Lung (tissue), 12 donors: ENCODE data around the gene TMEM63A. TPM values are rescaled to one million over a fixed set of nuclear protein-coding genes. Genes with fewer than 3 reads are reported as not detected.

Experiments used
- ATAC-seq: fragments of 200-7000 bp; cut with Tn5 transposase; one replicate; pipeline ENCODE4 v1.9.1; 2020; ENCODE audit warnings: moderate number of reproducible peaks; ENCODE audit not compliant: insufficient read depth, low FRiP score
- DNase-seq, 3 donors: peaks; one replicate each; pipeline ENCODE4 v3.0.0-alpha.2; 2013 to 2017
- H3K27ac ChIP-seq, 2 donors: one replicate each; pipeline ENCODE4 v1.5.1; 2013; ENCODE audit warnings: mild to moderate bottlenecking in 2 of 2, moderate library complexity in 2 of 2, control low read depth in 1 of 2, inconsistent platforms in 1 of 2, low read depth in 1 of 2, low read length in 1 of 2
- H3K27me3 ChIP-seq, 3 donors: one replicate each; pipeline ENCODE4 v1.5.1; 2013; ENCODE audit warnings: low read length in 2 of 3; ENCODE audit not compliant: control insufficient read depth in 3 of 3, insufficient read depth in 3 of 3
- H3K36me3 ChIP-seq, 4 donors: one replicate each; pipeline ENCODE4 v1.5.1; 2013; ENCODE audit warnings: low read length in 4 of 4, mild to moderate bottlenecking in 1 of 4, moderate library complexity in 1 of 4; ENCODE audit not compliant: control insufficient read depth in 4 of 4, insufficient read depth in 4 of 4
- H3K4me1 ChIP-seq, 5 donors: one replicate each; pipeline ENCODE4 v1.5.1; 2013; ENCODE audit warnings: low read length in 5 of 5, mild to moderate bottlenecking in 2 of 5, moderate library complexity in 1 of 5; ENCODE audit not compliant: control insufficient read depth in 5 of 5, insufficient read depth in 5 of 5
- H3K4me3 ChIP-seq: one replicate; pipeline ENCODE4 v1.5.1; 2013; ENCODE audit warnings: mild to moderate bottlenecking, control low read depth, moderate library complexity
- H3K9ac ChIP-seq, 2 donors: one replicate each; pipeline ENCODE4 v1.5.1; 2013; ENCODE audit warnings: low read length in 2 of 2, control low read depth in 1 of 2; ENCODE audit not compliant: insufficient read depth in 1 of 2
- H3K9me3 ChIP-seq, 4 donors: one replicate each; pipeline ENCODE4 v1.5.1; 2013; ENCODE audit warnings: low read length in 3 of 4, mild to moderate bottlenecking in 1 of 4, moderate library complexity in 1 of 4; ENCODE audit not compliant: control insufficient read depth in 4 of 4, insufficient read depth in 3 of 4
- WGBS, 2 donors: extraction: QIAGEN DNeasy Blood & Tissue Kit; methylation state at CpG; one replicate each; pipeline ENCODE4 v1.1.7; 2013; 5-methylcytosine and 5-hydroxymethylcytosine counted together
- polyA plus RNA-seq, 2 donors: library from polyadenylated mRNA; stranded (reverse); fragments of 200-250 nt; gene quantifications; one replicate each; pipeline ENCODE4 v1.2.1, GENCODE V29; 2013
- total RNA-seq, 2 donors: library from RNA; depleted of rRNA in 1 of 2; stranded (reverse); fragments of >200 nt in 1 of 2; gene quantifications; one replicate each; pipeline ENCODE4 v1.2.1, GENCODE V29; 2014 to 2021
- TF ChIP-seq, protein P1 (sequence below): IDR thresholded peaks from 2 replicates; pipeline ENCODE4 v1.5.1; 2012; ENCODE audit warnings: mild to moderate bottlenecking; ENCODE audit errors: control extremely low read depth, extremely low read depth
- donor health status: control.
- donor health status: control.
- donor health status: Bipolar disorder and iron deficiency.
- donor health status: healthy.
- donor health status: DM: yes; HTN: yes; CAD: no.

Gene TMEM63A
- total and polyA plus RNA-seq, 4 donors = 26.1 to 108 (median 73.1) TPM

DNA sequence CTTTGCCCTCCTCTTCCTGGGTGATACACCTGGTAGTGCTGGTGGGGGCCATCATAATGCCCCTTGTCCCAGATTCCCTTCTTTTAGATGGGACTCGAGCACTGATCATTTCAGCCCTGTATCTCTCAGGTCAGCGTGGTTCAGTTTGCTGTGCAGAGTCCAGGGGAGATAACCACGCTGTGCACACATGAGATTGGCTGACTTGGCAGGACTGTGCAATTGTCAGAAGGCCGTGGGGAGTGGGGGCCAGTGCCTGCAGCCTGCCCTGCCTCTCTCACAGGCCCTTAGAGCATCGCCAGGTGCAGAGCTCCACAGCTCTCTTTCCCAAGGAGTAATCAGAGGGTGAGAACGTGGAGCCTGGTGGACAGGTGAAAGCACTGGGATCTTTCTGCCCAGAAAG lies 57.1 kb downstream of the TMEM63A start:
- Histone ChIP-seq H3K4me1 (peaks cover 0 to 47% (median 19%) of the 10 kb centered on the region in 5 donors), H3K27ac (no peak overlapping the region), H3K27me3 (no peaks in the 10 kb centered on the region), H3K9ac (no peak overlapping the region), H3K9me3 (no peaks in the 10 kb centered on the region), H3K36me3 (peaks cover 0 to 24% (median 7%) of the 10 kb centered on the region in 4 donors), H3K4me3 (no peak overlapping the region)
- no peak for DNase-seq
- ATAC-seq = no peak
- WGBS, 2 donors = 67 to 86% methylated on average over 6 of the region's 6 CpGs
- TF ChIP-seq, protein P1, sequence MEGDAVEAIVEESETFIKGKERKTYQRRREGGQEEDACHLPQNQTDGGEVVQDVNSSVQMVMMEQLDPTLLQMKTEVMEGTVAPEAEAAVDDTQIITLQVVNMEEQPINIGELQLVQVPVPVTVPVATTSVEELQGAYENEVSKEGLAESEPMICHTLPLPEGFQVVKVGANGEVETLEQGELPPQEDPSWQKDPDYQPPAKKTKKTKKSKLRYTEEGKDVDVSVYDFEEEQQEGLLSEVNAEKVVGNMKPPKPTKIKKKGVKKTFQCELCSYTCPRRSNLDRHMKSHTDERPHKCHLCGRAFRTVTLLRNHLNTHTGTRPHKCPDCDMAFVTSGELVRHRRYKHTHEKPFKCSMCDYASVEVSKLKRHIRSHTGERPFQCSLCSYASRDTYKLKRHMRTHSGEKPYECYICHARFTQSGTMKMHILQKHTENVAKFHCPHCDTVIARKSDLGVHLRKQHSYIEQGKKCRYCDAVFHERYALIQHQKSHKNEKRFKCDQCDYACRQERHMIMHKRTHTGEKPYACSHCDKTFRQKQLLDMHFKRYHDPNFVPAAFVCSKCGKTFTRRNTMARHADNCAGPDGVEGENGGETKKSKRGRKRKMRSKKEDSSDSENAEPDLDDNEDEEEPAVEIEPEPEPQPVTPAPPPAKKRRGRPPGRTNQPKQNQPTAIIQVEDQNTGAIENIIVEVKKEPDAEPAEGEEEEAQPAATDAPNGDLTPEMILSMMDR = no peak

DNA sequence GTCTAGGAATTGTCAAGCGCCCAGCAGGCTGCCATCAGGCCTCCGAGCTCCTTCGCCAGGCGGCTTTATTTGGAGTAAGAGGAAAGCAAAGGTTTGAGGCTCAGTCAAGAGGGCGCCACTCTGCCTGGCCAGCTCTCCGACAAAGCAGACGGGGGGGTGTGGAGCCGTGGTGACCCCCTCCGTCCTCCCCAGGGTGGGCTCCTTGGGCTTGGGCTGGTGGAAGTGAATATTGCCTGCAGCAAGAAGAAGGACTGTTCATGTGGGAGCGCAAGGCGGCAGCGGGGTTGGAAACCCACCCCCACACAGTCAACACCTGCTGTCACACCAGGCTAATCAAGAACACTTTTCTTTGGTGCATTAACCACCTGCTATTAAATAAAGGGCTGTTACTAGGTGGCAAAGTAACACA lies 57.6 kb downstream of the TMEM63A start:
- peaks cover 0 to 22% (median 4%) of the 10 kb centered on the region in 4 donors for H3K36me3 ChIP-seq
- H3K9me3 ChIP-seq = no peaks in the 10 kb centered on the region
- ATAC-seq (no peak), DNase-seq (no peak)
- H3K27me3 ChIP-seq = no peaks in the 10 kb centered on the region
- H3K9ac ChIP-seq = no peak overlapping the region
- H3K27ac ChIP-seq = no peak overlapping the region
- H3K4me3 ChIP-seq = no peak overlapping the region
- TF ChIP-seq, protein P1 = no peak
- peaks cover 0 to 51% (median 20%) of the 10 kb centered on the region in 5 donors for H3K4me1 ChIP-seq
- 86 to 93% methylated on average over 12 of the region's 12 CpGs for WGBS, 2 donors

DNA sequence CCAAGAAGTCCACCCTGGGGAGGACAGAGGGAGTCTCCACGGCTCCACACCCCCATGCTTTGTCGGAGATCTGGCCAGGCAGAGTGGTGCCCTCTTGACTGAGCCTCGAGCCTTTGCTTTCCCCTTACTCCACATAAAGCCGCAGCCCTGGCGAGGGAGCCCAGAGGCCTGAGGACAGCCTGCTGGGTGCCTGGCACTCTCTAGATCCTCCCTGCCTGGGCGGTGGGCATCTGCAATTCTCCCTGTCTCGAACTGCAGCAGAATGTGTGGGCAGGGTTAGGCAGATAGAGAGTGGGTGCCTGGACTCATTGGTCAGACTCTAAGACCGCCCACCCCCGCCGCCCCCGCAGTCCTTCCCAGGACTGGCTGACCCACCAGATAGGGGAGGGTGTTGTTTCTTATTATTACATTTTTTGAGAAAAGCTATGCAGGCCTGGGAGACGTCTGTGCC lies 58.3 kb downstream of the TMEM63A start:
- no peaks in the 10 kb centered on the region for H3K27me3 ChIP-seq
- no peak overlapping the region for H3K27ac ChIP-seq
- DNase-seq = no peak
- peaks cover 2 to 53% (median 22%) of the 10 kb centered on the region in 5 donors for H3K4me1 ChIP-seq
- WGBS, 2 donors = 83 to 92% methylated on average over 12 of the region's 12 CpGs
- no peak for ATAC-seq
- no peaks in the 10 kb centered on the region for H3K9me3 ChIP-seq
- H3K4me3 ChIP-seq = no peak overlapping the region
- H3K9ac ChIP-seq = no peak overlapping the region
- TF ChIP-seq, protein P1 = no peak
- peaks cover 0 to 19% (median 2%) of the 10 kb centered on the region in 4 donors for H3K36me3 ChIP-seq
